B cell (primary cell): ENCODE results near the gene BRF1. TPM values are rescaled to one million over a fixed set of nuclear protein-coding genes. Genes with fewer than 3 reads are reported as not detected.
"Not testable (repeated sequence)": the region's sequence is repeated elsewhere in the genome, so short reads cannot be mapped to it uniquely, and the experiment has no call there.

Source experiments
- ATAC-seq: fragments of 200-7000 bp; cut with Tn5 transposase; one replicate; pipeline ENCODE4 v1.10.0; 2021; ENCODE audit warnings: low read depth, mild to moderate bottlenecking, moderate number of reproducible peaks, moderate library complexity
- CTCF ChIA-PET: fragments of 350-600 bp; sonication (Branson Sonifier 250); formaldehyde crosslinking; loops from one replicate; lab custom pipeline; 2021; ENCODE audit warnings: antibody characterized with exemption, inconsistent platforms; lab: Charles Lee
- POLR2A ChIA-PET: fragments of 350-600 bp; sonication (Branson Sonifier 250); formaldehyde crosslinking; loops from one replicate; lab custom pipeline; 2021; ENCODE audit warnings: antibody characterized with exemption; lab: Charles Lee
- DNase-seq: peaks from one replicate; pipeline ENCODE4 v3.0.0; 2013
- H2AFZ ChIP-seq: 2 replicates; pipeline ENCODE4 v1.6.1; 2012; ENCODE audit warnings: mild to moderate bottlenecking, low read depth, low read length; ENCODE audit not compliant: insufficient read depth, poor library complexity, severe bottlenecking
- H3K27ac ChIP-seq, 2 donors: 1 replicate in 1 of 2; 2 replicates in 1 of 2; pipeline ENCODE4 v1.5.1; 2012 to 2013; ENCODE audit warnings: low read length in 2 of 2, mild to moderate bottlenecking in 2 of 2, moderate library complexity in 1 of 2
- H3K27me3 ChIP-seq, 4 experiments: fragments of 200-600 bp in 1 of 4; sonication (generic) in 1 of 4; replicated peaks in 1 of 4; 1 replicate in 2 of 4; 2 replicates in 2 of 4; pipeline versions ENCODE4 v1.6.1 to v1.7.0; 2013 to 2016; ENCODE audit warnings: low read length in 3 of 4, mild to moderate bottlenecking in 2 of 4, mixed read lengths in 1 of 4, moderate library complexity in 1 of 4; ENCODE audit not compliant: insufficient read depth in 4 of 4, control insufficient read depth in 3 of 4; ENCODE audit errors: control extremely low read depth in 1 of 4
- H3K36me3 ChIP-seq, 2 experiments: replicated peaks in 1 of 2; 1 replicate in 1 of 2; 2 replicates in 1 of 2; pipeline versions ENCODE4 v1.6.1 to v1.7.1; 2013; ENCODE audit warnings: low read length in 1 of 2; ENCODE audit not compliant: insufficient read depth in 2 of 2, control insufficient read depth in 1 of 2; ENCODE audit errors: control extremely low read depth in 1 of 2, extremely low read depth in 1 of 2
- H3K4me1 ChIP-seq, 2 donors: fragments of 200-600 bp in 1 of 2; sonication (generic) in 1 of 2; 1 replicate in 1 of 2; 2 replicates in 1 of 2; pipeline versions ENCODE4 v1.5.1 to v1.6.1; 2013 to 2017; ENCODE audit warnings: low read length in 2 of 2; ENCODE audit not compliant: control insufficient read depth in 2 of 2, insufficient read depth in 2 of 2
- H3K4me2 ChIP-seq: replicated peaks from 2 replicates; pipeline ENCODE3; 2012; ENCODE audit warnings: mild to moderate bottlenecking, low read depth, low read length; ENCODE audit not compliant: poor library complexity, severe bottlenecking
- H3K4me3 ChIP-seq, 5 experiments: fragments of 200-600 bp in 1 of 5; sonication (generic) in 1 of 5; 1 replicate in 3 of 5; 2 replicates in 2 of 5; pipeline versions ENCODE4 v1.5.1 to v1.7.0; 2011 to 2016; ENCODE audit warnings: low read length in 4 of 5, mild to moderate bottlenecking in 4 of 5, low read depth in 2 of 5, control low read depth in 1 of 5, moderate library complexity in 1 of 5; ENCODE audit not compliant: insufficient read depth in 1 of 5; ENCODE audit errors: control extremely low read depth in 1 of 5, extremely low read depth in 1 of 5
- H3K79me2 ChIP-seq: fragments of 200-600 bp; sonication (generic); one replicate; pipeline ENCODE4 v1.6.0; 2016; ENCODE audit warnings: low read length; ENCODE audit not compliant: control insufficient read depth, insufficient read depth
- H3K9ac ChIP-seq: fragments of 200-600 bp; sonication (generic); 2 replicates; pipeline ENCODE4 v1.6.1; 2017; ENCODE audit warnings: mild to moderate bottlenecking, low read length, moderate library complexity
- H3K9me3 ChIP-seq, 3 donors: one replicate each; pipeline versions ENCODE4 v1.6.1 to v1.7.1; 2013; ENCODE audit warnings: low read length in 2 of 3; ENCODE audit not compliant: control insufficient read depth in 2 of 3, insufficient read depth in 1 of 3; ENCODE audit errors: control extremely low read depth in 1 of 3
- H4K20me1 ChIP-seq: 2 replicates; pipeline ENCODE4 v1.6.0; 2012; ENCODE audit warnings: mild to moderate bottlenecking, low read length; ENCODE audit not compliant: insufficient read depth, control insufficient read depth, poor library complexity, severe bottlenecking
- H3K27ac Mint-ChIP-seq: one replicate; pipeline ENCODE4 v1.8.0; 2021; ENCODE audit warnings: mixed read lengths
- H3K27me3 Mint-ChIP-seq: one replicate; pipeline ENCODE4 v1.8.0; 2021; ENCODE audit warnings: mixed read lengths
- H3K4me1 Mint-ChIP-seq: one replicate; pipeline ENCODE4 v1.8.0; 2021; ENCODE audit warnings: mixed read lengths
- H3K4me3 Mint-ChIP-seq: one replicate; pipeline ENCODE4 v1.8.0; 2021; ENCODE audit warnings: mixed read lengths
- H3K9me3 Mint-ChIP-seq: one replicate; pipeline ENCODE4 v1.8.0; 2022; ENCODE audit warnings: mixed read lengths; ENCODE audit not compliant: insufficient read depth
- EZH2 ChIP-seq: IDR thresholded peaks from 2 replicates; pipeline ENCODE4 v1.6.1; 2012; ENCODE audit warnings: borderline replicate concordance, low read depth, mild to moderate bottlenecking, moderate library complexity, low read length; ENCODE audit not compliant: insufficient read depth, poor library complexity, severe bottlenecking
- WGBS: methylation state at CpG from one replicate; pipeline ENCODE4 v1.1.5; 2013; ENCODE audit warnings: missing lambda C conversion rate; ENCODE audit not compliant: insufficient coverage; 5-methylcytosine and 5-hydroxymethylcytosine counted together
- intact Hi-C: fragments of 100-400 bp; cut with micrococcal nuclease; formaldehyde crosslinking; loops from one replicate; pipeline ENCODE4 v1.10.0; 2022
- polyA plus RNA-seq: library from polyadenylated mRNA; depleted of rRNA; stranded (reverse); fragments of >200 nt; gene quantifications from 2 replicates; pipeline ENCODE4 v1.2.3, GENCODE V29; 2012
- total RNA-seq, 2 donors: library from RNA; stranded (reverse); fragments of 120-200 nt in 1 of 2; gene quantifications; 1 replicate in 1 of 2; 2 replicates in 1 of 2; pipeline versions ENCODE4 v1.2.3 to v1.2.4, GENCODE V29; 2013 to 2022
- TF ChIP-seq, protein P1 (sequence below): fragments of 200-600 bp; IDR thresholded peaks from one replicate; pipeline ENCODE4 v1.8.0; 2022; ENCODE audit warnings: antibody characterized with exemption, mild to moderate bottlenecking

Gene BRF1
- total and polyA plus RNA-seq, 2 donors (not counting 1 experiment from before 2014, with no cell fraction given) = 24.5 to 55.8 TPM

DNA sequence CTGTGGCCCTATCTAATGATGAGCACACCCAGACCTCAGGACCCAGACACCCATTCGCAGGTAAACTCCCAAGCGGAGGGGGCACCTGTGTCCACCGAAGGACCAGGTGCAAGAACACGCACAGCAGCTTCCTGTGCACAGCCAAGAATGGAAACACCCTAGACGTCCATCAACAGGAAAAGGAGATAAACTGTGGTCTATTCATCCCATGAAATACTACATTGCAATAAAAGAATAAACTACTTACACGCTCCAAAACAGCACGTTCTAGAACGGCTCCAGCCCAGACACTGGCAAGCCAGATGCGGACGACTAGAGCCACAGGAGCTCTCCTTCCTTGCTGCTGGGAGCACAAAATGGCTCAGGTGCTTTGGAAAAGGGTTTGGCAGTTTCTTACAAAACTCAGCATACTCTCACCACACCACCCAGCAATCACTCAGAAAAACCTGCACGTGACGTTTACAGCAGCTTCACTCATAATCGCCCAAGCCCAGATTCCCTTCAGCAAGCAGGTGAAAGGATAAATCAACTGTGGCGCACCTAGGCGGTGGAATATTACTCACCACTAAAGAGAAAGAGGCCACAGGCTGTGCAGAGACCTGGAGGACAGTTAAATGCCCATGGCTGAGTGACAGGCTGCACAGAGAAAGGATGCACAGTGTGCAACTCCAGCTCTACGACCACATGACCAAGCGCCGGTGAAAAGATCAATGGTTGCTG, 21.0 kb downstream of the BRF1 start:
- H3K4me3 Mint-ChIP-seq = no peak overlapping the region
- no peak for TF ChIP-seq EZH2
- TF ChIP-seq, protein P1, sequence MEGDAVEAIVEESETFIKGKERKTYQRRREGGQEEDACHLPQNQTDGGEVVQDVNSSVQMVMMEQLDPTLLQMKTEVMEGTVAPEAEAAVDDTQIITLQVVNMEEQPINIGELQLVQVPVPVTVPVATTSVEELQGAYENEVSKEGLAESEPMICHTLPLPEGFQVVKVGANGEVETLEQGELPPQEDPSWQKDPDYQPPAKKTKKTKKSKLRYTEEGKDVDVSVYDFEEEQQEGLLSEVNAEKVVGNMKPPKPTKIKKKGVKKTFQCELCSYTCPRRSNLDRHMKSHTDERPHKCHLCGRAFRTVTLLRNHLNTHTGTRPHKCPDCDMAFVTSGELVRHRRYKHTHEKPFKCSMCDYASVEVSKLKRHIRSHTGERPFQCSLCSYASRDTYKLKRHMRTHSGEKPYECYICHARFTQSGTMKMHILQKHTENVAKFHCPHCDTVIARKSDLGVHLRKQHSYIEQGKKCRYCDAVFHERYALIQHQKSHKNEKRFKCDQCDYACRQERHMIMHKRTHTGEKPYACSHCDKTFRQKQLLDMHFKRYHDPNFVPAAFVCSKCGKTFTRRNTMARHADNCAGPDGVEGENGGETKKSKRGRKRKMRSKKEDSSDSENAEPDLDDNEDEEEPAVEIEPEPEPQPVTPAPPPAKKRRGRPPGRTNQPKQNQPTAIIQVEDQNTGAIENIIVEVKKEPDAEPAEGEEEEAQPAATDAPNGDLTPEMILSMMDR = no peak
- ChIA-PET CTCF (no interaction called here), POLR2A (no interaction called here)
- no peaks in the 10 kb centered on the region for H3K9me3 Mint-ChIP-seq
- peaks cover 9 to 15% of the 10 kb centered on the region in 2 donors for H3K4me1 ChIP-seq
- ATAC-seq = no peak
- no peak overlapping the region for H3K27ac Mint-ChIP-seq
- intact Hi-C loops = loop anchor here (5.0 kb wide), 1 partner anchor 188 kb away; no protein-coding TSS in a partner anchor
- no peak overlapping the region for H3K27ac ChIP-seq
- H3K4me1 Mint-ChIP-seq = peaks cover 17% of the 10 kb centered on the region
- H3K9me3 ChIP-seq = no peaks in the 10 kb centered on the region
- H3K27me3 ChIP-seq = no peaks in the 10 kb centered on the region
- H3K4me3 ChIP-seq = no peak overlapping the region
- H3K79me2 ChIP-seq = peaks cover 67% of the 10 kb centered on the region
- DNase-seq = no peak
- 88% methylated on average over 15 of the region's 18 CpGs for WGBS
- no peak overlapping the region for H3K4me2 ChIP-seq
- H4K20me1 ChIP-seq = peaks cover 84% of the 10 kb centered on the region
- no peak overlapping the region for H3K9ac ChIP-seq
- no peaks in the 10 kb centered on the region for H3K27me3 Mint-ChIP-seq
- peaks cover 0 to 8% of the 10 kb centered on the region in 2 experiments for H3K36me3 ChIP-seq
- H2AFZ ChIP-seq = no peak overlapping the region

DNA sequence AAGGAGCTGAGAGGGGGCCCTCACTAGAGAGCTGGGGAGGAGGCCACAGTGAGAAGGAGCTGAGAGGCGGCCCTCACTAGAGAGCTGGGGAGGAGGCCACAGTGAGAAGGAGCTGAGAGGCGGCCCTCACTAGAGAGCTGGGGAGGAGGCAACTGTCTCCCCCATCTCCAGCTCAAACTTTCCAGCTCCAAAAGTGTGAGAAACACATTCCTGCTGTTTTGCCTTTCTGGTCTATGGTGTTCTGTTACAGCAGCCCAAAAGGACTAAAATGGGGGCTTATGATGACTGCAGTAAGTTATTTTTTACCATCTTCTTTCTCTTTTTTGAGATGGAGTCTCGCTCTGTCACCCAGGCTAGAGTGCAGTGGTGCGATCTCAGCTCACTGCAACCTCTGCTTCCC, 23.4 kb downstream of the BRF1 start:
- H2AFZ ChIP-seq, H3K4me3 Mint-ChIP-seq, H3K9me3 ChIP-seq, H3K9ac ChIP-seq, H3K4me1 ChIP-seq, DNase-seq, ATAC-seq, H3K27me3 Mint-ChIP-seq, H3K4me1 Mint-ChIP-seq, H3K27me3 ChIP-seq, intact Hi-C loops, H3K4me3 ChIP-seq, POLR2A ChIA-PET, H3K27ac ChIP-seq, H3K36me3 ChIP-seq, H3K4me2 ChIP-seq, CTCF ChIA-PET, H3K9me3 Mint-ChIP-seq, H3K27ac Mint-ChIP-seq: not testable (repeated sequence)
- 100% methylated on average over 1 of the region's 4 CpGs for whole genome bisulfite sequencing
- peaks cover 76% of the 10 kb centered on the region for H4K20me1 ChIP-seq
- H3K79me2 ChIP-seq = peaks cover 63% of the 10 kb centered on the region
